Vagina (tissue), 2 donors: ENCODE measurements around the gene PCDHGA6.
"Not testable (repeated sequence)": the region's sequence is repeated elsewhere in the genome, so short reads cannot be mapped to it uniquely, and the experiment has no call there.

ENCODE experiments used
- POLR2A ChIP-seq, 2 donors: fragments of 450-650 bp; IDR thresholded peaks; one replicate each; pipeline ENCODE4 v1.6.1; 2017; ENCODE audit warnings: antibody characterized with exemption in 2 of 2, mild to moderate bottlenecking in 2 of 2, moderate library complexity in 2 of 2
- POLR2AphosphoS5 ChIP-seq, 2 donors: sonication (generic); formaldehyde crosslinking; IDR thresholded peaks; one replicate each; pipeline ENCODE4 v1.9.0; 2017; ENCODE audit warnings: antibody characterized with exemption in 2 of 2, mild to moderate bottlenecking in 2 of 2, low read depth in 1 of 2; ENCODE audit not compliant: insufficient read depth in 1 of 2
- TF ChIP-seq, protein P1 (sequence below), 3 experiments: fragments of 450-650 bp in 2 of 3; fragments of 200-600 bp in 1 of 3; sonication (generic) in 1 of 3; IDR thresholded peaks; one replicate each; pipeline ENCODE4 v1.5.1; 2017 to 2019; ENCODE audit warnings: antibody characterized with exemption in 3 of 3, mild to moderate bottlenecking in 2 of 3, moderate library complexity in 2 of 3

- not testable (repeated sequence) for TF ChIP-seq POLR2A (IDR thresholded peaks at IDR 0.05); POLR2AphosphoS5 (IDR thresholded peaks at IDR 0.05; ENCODE audit: insufficient read depth in 1 of 2, low read depth in 1 of 2)
- TF ChIP-seq, protein P1, sequence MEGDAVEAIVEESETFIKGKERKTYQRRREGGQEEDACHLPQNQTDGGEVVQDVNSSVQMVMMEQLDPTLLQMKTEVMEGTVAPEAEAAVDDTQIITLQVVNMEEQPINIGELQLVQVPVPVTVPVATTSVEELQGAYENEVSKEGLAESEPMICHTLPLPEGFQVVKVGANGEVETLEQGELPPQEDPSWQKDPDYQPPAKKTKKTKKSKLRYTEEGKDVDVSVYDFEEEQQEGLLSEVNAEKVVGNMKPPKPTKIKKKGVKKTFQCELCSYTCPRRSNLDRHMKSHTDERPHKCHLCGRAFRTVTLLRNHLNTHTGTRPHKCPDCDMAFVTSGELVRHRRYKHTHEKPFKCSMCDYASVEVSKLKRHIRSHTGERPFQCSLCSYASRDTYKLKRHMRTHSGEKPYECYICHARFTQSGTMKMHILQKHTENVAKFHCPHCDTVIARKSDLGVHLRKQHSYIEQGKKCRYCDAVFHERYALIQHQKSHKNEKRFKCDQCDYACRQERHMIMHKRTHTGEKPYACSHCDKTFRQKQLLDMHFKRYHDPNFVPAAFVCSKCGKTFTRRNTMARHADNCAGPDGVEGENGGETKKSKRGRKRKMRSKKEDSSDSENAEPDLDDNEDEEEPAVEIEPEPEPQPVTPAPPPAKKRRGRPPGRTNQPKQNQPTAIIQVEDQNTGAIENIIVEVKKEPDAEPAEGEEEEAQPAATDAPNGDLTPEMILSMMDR (IDR thresholded peaks at IDR 0.05) = not testable (repeated sequence)
Observed at GRCh38 chr5:141394401-141395187, 20.9 kb downstream of the PCDHGA6 start.
